HG03139 (cell line): ENCODE measurements around the gene KLK10.
"Not testable (repeated sequence)": the region's sequence is repeated elsewhere in the genome, so short reads cannot be mapped to it uniquely, and the experiment has no call there.

ENCODE experiments used
- ATAC-seq: cut with Tn5 transposase; IDR thresholded peaks from one replicate; pipeline ENCODE4 v1.9.1; 2021; ENCODE audit not compliant: unreplicated experiment

Gene KLK10

GRCh38 chr19:51002542-51003311 is 16.8 kb downstream of the KLK10 start:
- no peak for ATAC-seq

- no peak for ATAC-seq
Observed at GRCh38 chr19:51002089-51002532, 17.4 kb downstream of the KLK10 start.

GRCh38 chr19:51001515-51001914 is 18.0 kb downstream of the KLK10 start, which contains the start of gene KLK8:
KLK8 (minus strand) TSS chr19:51001604; CDS start chr19:51001167, 437 bp downstream.
- no peak for ATAC-seq

GRCh38 chr19:51000981-51001380 is 18.5 kb downstream of the KLK10 start:
- ATAC-seq = no peak

- ATAC-seq = no peak
Observed at GRCh38 chr19:51000426-51000825, 19.1 kb downstream of the KLK10 start.

GRCh38 chr19:50998686-50999085 is 20.8 kb downstream of the KLK10 start:
- no peak for ATAC-seq

GRCh38 chr19:50998061-50998460 is 21.4 kb downstream of the KLK10 start:
- ATAC-seq = no peak

- ATAC-seq = no peak
Observed at GRCh38 chr19:50994129-50994528, 25.4 kb downstream of the KLK10 start.

- no peak for ATAC-seq
Observed at GRCh38 chr19:50992666-50993035, 26.9 kb downstream of the KLK10 start.

- not testable (repeated sequence) for ATAC-seq
Observed at GRCh38 chr19:50984416-50984815, 35.1 kb downstream of the KLK10 start.

GRCh38 chr19:50983625-50984292 is 35.8 kb downstream of the KLK10 start, which contains the start of gene KLK7:
KLK7 (minus strand) TSS chr19:50983917; CDS start chr19:50982399, 1,518 bp downstream.
- ATAC-seq = no peak

GRCh38 chr19:50982186-50982585 is 37.3 kb downstream of the KLK10 start:
- ATAC-seq = no peak

- no peak for ATAC-seq
Observed at GRCh38 chr19:50981587-50982146, 37.8 kb downstream of the KLK10 start.

- ATAC-seq = no peak
Observed at GRCh38 chr19:50980208-50980607, 39.3 kb downstream of the KLK10 start.

- ATAC-seq = no peak
Observed at GRCh38 chr19:50979758-50980157, 39.8 kb downstream of the KLK10 start.

- no peak for ATAC-seq
Observed at GRCh38 chr19:50978772-50979390, 40.6 kb downstream of the KLK10 start.

- ATAC-seq = no peak
Observed at GRCh38 chr19:50977626-50978025, 41.9 kb downstream of the KLK10 start.

- ATAC-seq = no peak
Observed at GRCh38 chr19:50975766-50976165, 43.7 kb downstream of the KLK10 start.

GRCh38 chr19:50974702-50975556 is 44.6 kb downstream of the KLK10 start:
- no peak for ATAC-seq

- ATAC-seq = no peak
Observed at GRCh38 chr19:50972795-50973376, 46.6 kb downstream of the KLK10 start.
